HL-60 (cell line): Measurements from ENCODE around the gene SOWAHB.

ENCODE experiments used
- DNase-seq, 2 experiments: peaks; one replicate each; pipeline ENCODE4 v3.0.0-alpha.2; 2010 to 2020; ENCODE audit warnings: low read depth in 1 of 2, low spot score in 1 of 2
- H3K27ac ChIP-seq: fragments of 250-450 bp; sonication (Bioruptor Pico); replicated peaks from 2 replicates; pipeline ENCODE4 v1.5.1; 2020; ENCODE audit warnings: mild to moderate bottlenecking, moderate library complexity
- H3K27me3 ChIP-seq: fragments of 250-450 bp; sonication (Bioruptor Pico); 2 replicates; pipeline ENCODE4 v1.5.1; 2021; ENCODE audit warnings: mild to moderate bottlenecking, moderate library complexity; ENCODE audit not compliant: insufficient read depth, poor library complexity, severe bottlenecking
- H3K4me3 ChIP-seq: replicated peaks from 2 replicates; pipeline ENCODE4 v1.5.1; 2011; ENCODE audit warnings: mild to moderate bottlenecking, control low read depth, low read length; ENCODE audit not compliant: insufficient read depth
- CTCF ChIP-seq: IDR thresholded peaks from one replicate; pipeline ENCODE4 v1.5.1; 2011; ENCODE audit warnings: low read length, control low read depth, inconsistent platforms; ENCODE audit not compliant: insufficient read depth
- GABPA ChIP-seq: IDR thresholded peaks from 2 replicates; pipeline ENCODE4 v1.6.1; 2012; ENCODE audit warnings: low read depth
- POLR2AphosphoS5 ChIP-seq: IDR thresholded peaks from 2 replicates; pipeline ENCODE4 v1.6.1; 2012; ENCODE audit warnings: low read depth
- SPI1 ChIP-seq: IDR thresholded peaks from 2 replicates; pipeline ENCODE4 v1.6.1; 2012; ENCODE audit warnings: low read depth, mild to moderate bottlenecking, borderline replicate concordance
- TF ChIP-seq, protein P1 (sequence below): IDR thresholded peaks from 2 replicates; pipeline ENCODE4 v1.6.1; 2012; ENCODE audit warnings: low read depth; ENCODE audit not compliant: insufficient replicate concordance

SOWAHB gene

DNA sequence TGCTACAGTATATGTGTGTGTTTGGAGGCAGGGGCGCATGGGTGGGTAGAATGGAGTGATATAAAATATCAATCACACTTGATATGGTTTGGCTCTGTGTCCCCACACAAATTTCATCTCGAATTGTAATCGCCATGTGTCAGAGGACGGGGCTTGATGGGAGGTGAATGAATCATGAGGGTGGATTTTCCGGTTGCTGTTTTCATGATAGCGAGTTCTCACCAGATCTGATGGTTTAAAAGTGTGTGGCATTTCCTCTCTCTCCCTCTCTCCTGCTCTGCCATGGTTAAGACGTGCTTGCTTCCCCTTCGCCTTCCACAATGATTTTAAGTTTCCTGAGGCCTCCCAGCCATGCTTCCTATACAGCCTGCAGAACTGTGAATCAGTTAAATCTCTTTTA lies 14.8 kb downstream of the SOWAHB start:
- TF ChIP-seq, protein P1, sequence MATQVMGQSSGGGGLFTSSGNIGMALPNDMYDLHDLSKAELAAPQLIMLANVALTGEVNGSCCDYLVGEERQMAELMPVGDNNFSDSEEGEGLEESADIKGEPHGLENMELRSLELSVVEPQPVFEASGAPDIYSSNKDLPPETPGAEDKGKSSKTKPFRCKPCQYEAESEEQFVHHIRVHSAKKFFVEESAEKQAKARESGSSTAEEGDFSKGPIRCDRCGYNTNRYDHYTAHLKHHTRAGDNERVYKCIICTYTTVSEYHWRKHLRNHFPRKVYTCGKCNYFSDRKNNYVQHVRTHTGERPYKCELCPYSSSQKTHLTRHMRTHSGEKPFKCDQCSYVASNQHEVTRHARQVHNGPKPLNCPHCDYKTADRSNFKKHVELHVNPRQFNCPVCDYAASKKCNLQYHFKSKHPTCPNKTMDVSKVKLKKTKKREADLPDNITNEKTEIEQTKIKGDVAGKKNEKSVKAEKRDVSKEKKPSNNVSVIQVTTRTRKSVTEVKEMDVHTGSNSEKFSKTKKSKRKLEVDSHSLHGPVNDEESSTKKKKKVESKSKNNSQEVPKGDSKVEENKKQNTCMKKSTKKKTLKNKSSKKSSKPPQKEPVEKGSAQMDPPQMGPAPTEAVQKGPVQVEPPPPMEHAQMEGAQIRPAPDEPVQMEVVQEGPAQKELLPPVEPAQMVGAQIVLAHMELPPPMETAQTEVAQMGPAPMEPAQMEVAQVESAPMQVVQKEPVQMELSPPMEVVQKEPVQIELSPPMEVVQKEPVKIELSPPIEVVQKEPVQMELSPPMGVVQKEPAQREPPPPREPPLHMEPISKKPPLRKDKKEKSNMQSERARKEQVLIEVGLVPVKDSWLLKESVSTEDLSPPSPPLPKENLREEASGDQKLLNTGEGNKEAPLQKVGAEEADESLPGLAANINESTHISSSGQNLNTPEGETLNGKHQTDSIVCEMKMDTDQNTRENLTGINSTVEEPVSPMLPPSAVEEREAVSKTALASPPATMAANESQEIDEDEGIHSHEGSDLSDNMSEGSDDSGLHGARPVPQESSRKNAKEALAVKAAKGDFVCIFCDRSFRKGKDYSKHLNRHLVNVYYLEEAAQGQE, result no peak
- TF ChIP-seq POLR2AphosphoS5 (no peak), GABPA (no peak), SPI1 (no peak), CTCF (no peak)
- Histone ChIP-seq H3K27ac (no peak overlapping the region), H3K27me3 (no peaks in the 10 kb centered on the region), H3K4me3 (no peak overlapping the region)
- no peak for DNase-seq

GRCh38 chr4:76882630-76883029 lies 15.3 kb downstream of the SOWAHB start:
- Histone ChIP-seq H3K4me3 (no peak overlapping the region), H3K27me3 (no peaks in the 10 kb centered on the region), H3K27ac (no peak overlapping the region)
- no peak for DNase-seq
- TF ChIP-seq POLR2AphosphoS5, result no peak
- TF ChIP-seq, protein P1, result no peak
- no peak for TF ChIP-seq GABPA
- TF ChIP-seq CTCF, result no peak
- TF ChIP-seq SPI1, result no peak

GRCh38 chr4:76881375-76881774 lies 16.6 kb downstream of the SOWAHB start:
- Histone ChIP-seq H3K4me3 (no peak overlapping the region), H3K27ac (no peak overlapping the region), H3K27me3 (no peaks in the 10 kb centered on the region)
- DNase-seq, result no peak
- no peak for TF ChIP-seq CTCF
- TF ChIP-seq GABPA, result no peak
- no peak for TF ChIP-seq SPI1
- no peak for TF ChIP-seq POLR2AphosphoS5
- TF ChIP-seq, protein P1, result no peak
